IPS DF 6.9 (cell line): ENCODE measurements around the gene LPCAT1.
"Not testable (repeated sequence)": the region's sequence is repeated elsewhere in the genome, so short reads cannot be mapped to it uniquely, and the experiment has no call there.

Experiments used
- DNase-seq: peaks from one replicate; pipeline ENCODE4 v3.0.0-alpha.2; 2013; ENCODE audit warnings: low read depth, low spot score
- H3K27ac ChIP-seq: one replicate; pipeline ENCODE4 v1.5.1; 2013; ENCODE audit warnings: low read length, control low read depth
- H3K27me3 ChIP-seq: 2 replicates; pipeline ENCODE4 v1.6.1; 2013; ENCODE audit warnings: mild to moderate bottlenecking, low read length; ENCODE audit not compliant: control insufficient read depth, insufficient read depth
- H3K36me3 ChIP-seq: 2 replicates; pipeline ENCODE4 v1.6.1; 2013; ENCODE audit warnings: low read length; ENCODE audit not compliant: control insufficient read depth, insufficient read depth
- H3K4me1 ChIP-seq: 2 replicates; pipeline ENCODE4 v1.6.1; 2013; ENCODE audit warnings: low read length; ENCODE audit not compliant: control insufficient read depth, insufficient read depth
- H3K4me3 ChIP-seq: 2 replicates; pipeline ENCODE4 v1.5.1; 2013; ENCODE audit warnings: mild to moderate bottlenecking, low read length
- H3K9me3 ChIP-seq: 2 replicates; pipeline ENCODE4 v1.6.1; 2013; ENCODE audit warnings: low read length, inconsistent platforms; ENCODE audit not compliant: control insufficient read depth, insufficient read depth
- WGBS: extraction: QIAGEN DNeasy Blood & Tissue Kit; methylation state at CpG from one replicate; pipeline ENCODE4 v1.1.7; 2013; ENCODE audit warnings: mixed read lengths, missing lambda C conversion rate; ENCODE audit not compliant: insufficient read length, insufficient coverage; 5-methylcytosine and 5-hydroxymethylcytosine counted together

Gene LPCAT1

DNA sequence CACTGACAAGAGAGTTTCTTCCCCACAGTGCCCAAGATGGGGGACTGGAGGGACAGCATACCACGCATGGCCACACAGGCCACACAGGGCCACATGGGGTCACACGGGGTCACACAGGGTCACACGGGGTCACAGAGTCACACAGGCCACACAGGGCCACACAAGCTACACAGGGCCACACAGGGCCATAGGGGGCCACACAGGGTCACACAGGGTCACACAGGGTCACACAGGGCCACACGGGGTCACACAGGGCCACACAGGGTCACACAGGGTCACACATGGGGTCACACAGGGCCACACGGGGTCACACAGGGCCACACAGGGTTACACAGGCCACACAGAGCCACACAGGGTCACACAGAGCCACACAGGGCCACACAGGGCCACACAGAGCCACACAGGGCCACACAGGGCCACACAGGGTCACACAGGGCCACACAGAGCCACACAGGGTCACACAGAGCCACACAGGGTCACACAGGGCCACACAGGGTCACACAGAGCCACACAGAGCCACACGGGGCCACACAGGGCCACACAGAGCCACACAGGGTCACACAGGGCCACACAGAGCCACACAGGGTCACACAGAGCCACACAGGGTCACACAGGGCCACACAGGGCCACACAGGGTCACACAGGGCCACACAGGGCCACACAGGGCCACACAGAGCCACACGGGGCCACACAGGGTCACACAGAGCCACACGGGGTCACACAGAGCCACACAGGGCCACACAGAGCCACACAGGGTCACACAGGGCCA is 15.8 kb upstream of the LPCAT1 start:
- DNase-seq, H3K27ac ChIP-seq: not testable (repeated sequence)

DNA sequence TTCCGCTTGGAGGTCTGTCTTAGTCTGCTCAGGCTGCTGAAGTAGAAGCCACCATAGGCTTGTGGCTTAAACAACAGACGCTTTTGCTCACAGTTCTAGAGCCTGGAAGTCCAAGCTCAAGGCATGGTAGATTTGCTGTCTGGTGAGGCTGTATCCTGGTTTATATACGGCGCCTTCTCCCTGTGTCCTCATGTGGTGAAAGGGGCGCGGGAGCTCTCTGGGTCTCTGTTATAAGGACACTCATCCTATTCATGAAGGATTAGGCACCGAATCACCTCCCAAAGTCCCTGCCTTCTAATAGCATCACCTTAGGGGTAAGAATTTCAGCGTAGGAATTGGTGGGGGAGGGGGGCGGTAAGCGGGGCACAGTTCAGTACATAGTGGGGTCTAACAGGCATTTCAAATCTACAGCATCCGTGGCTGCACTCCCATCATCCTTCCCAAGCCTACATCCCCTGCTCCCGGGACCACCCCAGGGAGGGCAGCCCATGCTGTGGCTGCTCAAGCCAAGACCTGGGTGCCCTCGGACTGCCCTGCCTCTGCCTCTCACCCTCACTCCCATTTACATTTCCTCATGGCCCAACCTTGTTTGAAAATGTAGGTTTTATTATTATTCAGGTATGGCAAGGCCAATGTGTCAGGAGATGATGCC is 15.1 kb upstream of the LPCAT1 start:
- WGBS = no CpG with 5 or more reads among the region's 13 CpGs
- Histone ChIP-seq H3K27me3 (no peaks in the 10 kb centered on the region), H3K36me3 (no peaks in the 10 kb centered on the region), H3K9me3 (no peaks in the 10 kb centered on the region), H3K4me1 (no peaks in the 10 kb centered on the region), H3K4me3 (no peak overlapping the region), H3K27ac (no peak overlapping the region)
- no peak for DNase-seq

More for the DNA sequence above, 15.8 kb upstream of the LPCAT1 start:
- not testable (repeated sequence) for H3K36me3 ChIP-seq, H3K4me1 ChIP-seq, H3K9me3 ChIP-seq, H3K4me3 ChIP-seq, H3K27me3 ChIP-seq
- WGBS = no CpG with 5 or more reads among the region's 8 CpGs

- no peaks in the 10 kb centered on the region for H3K9me3 ChIP-seq
- H3K4me1 ChIP-seq = no peaks in the 10 kb centered on the region
- H3K27me3 ChIP-seq = no peaks in the 10 kb centered on the region
- no peaks in the 10 kb centered on the region for H3K36me3 ChIP-seq
- WGBS = no CpG with 5 or more reads among the region's 14 CpGs
- H3K27ac ChIP-seq = no peak overlapping the region
- no peak for DNase-seq
- no peak overlapping the region for H3K4me3 ChIP-seq
These were observed 14.5 kb upstream of the LPCAT1 start for GRCh38 chr5:1538276-1538675.

- H3K27ac ChIP-seq = no peak overlapping the region
These were observed 13.9 kb upstream of the LPCAT1 start for GRCh38 chr5:1537603-1538154.

GRCh38 chr5:1536871-1537602 is 13.3 kb upstream of the LPCAT1 start:
- no peak for DNase-seq
- Histone ChIP-seq H3K9me3 (no peaks in the 10 kb centered on the region), H3K4me3 (no peak overlapping the region), H3K36me3 (no peaks in the 10 kb centered on the region), H3K27ac (no peak overlapping the region), H3K4me1 (no peaks in the 10 kb centered on the region), H3K27me3 (no peaks in the 10 kb centered on the region)
- WGBS = no CpG with 5 or more reads among the region's 8 CpGs

More at GRCh38 chr5:1537603-1538154, 13.9 kb upstream of the LPCAT1 start:
- Histone ChIP-seq H3K36me3 (no peaks in the 10 kb centered on the region), H3K4me3 (no peak overlapping the region), H3K27me3 (no peaks in the 10 kb centered on the region), H3K9me3 (no peaks in the 10 kb centered on the region), H3K4me1 (no peaks in the 10 kb centered on the region)
- DNase-seq = no peak
- WGBS = no CpG with 5 or more reads among the region's 20 CpGs

GRCh38 chr5:1536322-1536845 is 12.6 kb upstream of the LPCAT1 start:
- no peaks in the 10 kb centered on the region for H3K36me3 ChIP-seq
- H3K27ac ChIP-seq = no peak overlapping the region
- WGBS = no CpG with 5 or more reads among the region's 8 CpGs
- no peaks in the 10 kb centered on the region for H3K27me3 ChIP-seq
- H3K9me3 ChIP-seq = no peaks in the 10 kb centered on the region
- no peak overlapping the region for H3K4me3 ChIP-seq
- DNase-seq = no peak
- H3K4me1 ChIP-seq = no peaks in the 10 kb centered on the region

- no CpG with 5 or more reads among the region's 3 CpGs for WGBS
- Histone ChIP-seq H3K27me3 (no peaks in the 10 kb centered on the region), H3K4me1 (no peaks in the 10 kb centered on the region), H3K27ac (no peak overlapping the region), H3K4me3 (no peak overlapping the region), H3K9me3 (no peaks in the 10 kb centered on the region), H3K36me3 (no peaks in the 10 kb centered on the region)
- DNase-seq = no peak
These were observed 11.9 kb upstream of the LPCAT1 start for GRCh38 chr5:1535646-1536045.

DNA sequence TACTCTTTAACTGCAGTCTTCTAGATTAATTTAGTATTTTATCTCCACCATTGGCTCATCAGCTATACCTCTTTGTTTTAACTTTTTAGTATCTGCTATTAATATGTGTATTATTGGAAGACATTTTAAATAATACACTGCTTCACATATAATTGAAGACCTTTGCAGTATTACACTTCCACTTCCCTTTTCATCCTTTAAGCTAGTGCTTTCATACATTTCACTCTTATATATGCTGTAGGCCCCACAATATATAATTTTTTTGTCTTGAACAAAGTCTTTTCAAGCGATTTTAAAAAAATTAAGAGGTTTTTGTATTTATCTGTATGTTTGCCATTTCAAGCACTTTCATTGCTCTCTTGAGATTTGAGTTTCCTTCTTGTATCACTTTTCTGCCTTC is 8.6 kb upstream of the LPCAT1 start:
- WGBS = no CpG with 5 or more reads among the region's 1 CpG
- no peak overlapping the region for H3K4me3 ChIP-seq
- no peaks in the 10 kb centered on the region for H3K4me1 ChIP-seq
- H3K36me3 ChIP-seq = no peaks in the 10 kb centered on the region
- DNase-seq = no peak
- H3K27ac ChIP-seq = no peak overlapping the region
- H3K27me3 ChIP-seq = no peaks in the 10 kb centered on the region
- no peaks in the 10 kb centered on the region for H3K9me3 ChIP-seq

- no peaks in the 10 kb centered on the region for H3K9me3 ChIP-seq
- no CpG with 5 or more reads among the region's 3 CpGs for WGBS
- no peaks in the 10 kb centered on the region for H3K4me1 ChIP-seq
- no peak overlapping the region for H3K4me3 ChIP-seq
- no peaks in the 10 kb centered on the region for H3K27me3 ChIP-seq
- no peak overlapping the region for H3K27ac ChIP-seq
- H3K36me3 ChIP-seq = no peaks in the 10 kb centered on the region
- DNase-seq = no peak
These were observed 5.7 kb upstream of the LPCAT1 start for GRCh38 chr5:1529498-1529897.

GRCh38 chr5:1527533-1528205 is 3.9 kb upstream of the LPCAT1 start:
- Histone ChIP-seq H3K36me3 (no peaks in the 10 kb centered on the region), H3K4me3 (no peak overlapping the region), H3K9me3 (no peaks in the 10 kb centered on the region), H3K27ac (no peak overlapping the region), H3K4me1 (peaks cover 1% of the 10 kb centered on the region; the same call in 1 of the 2 replicates), H3K27me3 (no peaks in the 10 kb centered on the region)
- no CpG with 5 or more reads among the region's 12 CpGs for WGBS
- DNase-seq = no peak
